Type B pancreatic cell (in vitro differentiated cells): ENCODE results near the gene PNPLA8. TPM values are rescaled to one million over a fixed set of nuclear protein-coding genes. Genes with fewer than 3 reads are reported as not detected.

Experiments
- DNase-seq: peaks from one replicate; pipeline ENCODE4 v3.0.0; 2021; ENCODE audit warnings: mixed read lengths; ENCODE audit not compliant: unreplicated experiment; ENCODE audit errors: extremely low spot score
- H3K27ac Mint-ChIP-seq: 2 replicates; pipeline ENCODE4 v1.8.0; 2021; ENCODE audit warnings: mild to moderate bottlenecking, mixed read lengths
- H3K27me3 Mint-ChIP-seq: 2 replicates; pipeline ENCODE4 v1.8.0; 2021; ENCODE audit warnings: mixed read lengths
- H3K36me3 Mint-ChIP-seq: 2 replicates; pipeline ENCODE4 v1.8.0; 2021; ENCODE audit warnings: mixed read lengths
- H3K4me1 Mint-ChIP-seq: one replicate; pipeline ENCODE4 v1.8.0; 2021; ENCODE audit warnings: mixed read lengths; ENCODE audit not compliant: unreplicated experiment
- H3K4me3 Mint-ChIP-seq: 2 replicates; pipeline ENCODE4 v1.8.0; 2021; ENCODE audit warnings: mild to moderate bottlenecking, mixed read lengths
- H3K9me3 Mint-ChIP-seq: 2 replicates; pipeline ENCODE4 v1.8.0; 2021; ENCODE audit warnings: mixed read lengths
- total RNA-seq: library from RNA; stranded (reverse); gene quantifications from 2 replicates; pipeline ENCODE4 v1.2.1, GENCODE V29; 2021; ENCODE audit warnings: low replicate concordance
- TF ChIP-seq, protein P1 (sequence below): fragments of 200-600 bp; sonication (generic); conservative IDR thresholded peaks from 2 replicates; pipeline ENCODE4 v1.5.0; 2021; ENCODE audit warnings: antibody characterized with exemption, mild to moderate bottlenecking

Gene PNPLA8
- total RNA-seq, 1 donor from 2014 or later: 17.1 TPM

DNA sequence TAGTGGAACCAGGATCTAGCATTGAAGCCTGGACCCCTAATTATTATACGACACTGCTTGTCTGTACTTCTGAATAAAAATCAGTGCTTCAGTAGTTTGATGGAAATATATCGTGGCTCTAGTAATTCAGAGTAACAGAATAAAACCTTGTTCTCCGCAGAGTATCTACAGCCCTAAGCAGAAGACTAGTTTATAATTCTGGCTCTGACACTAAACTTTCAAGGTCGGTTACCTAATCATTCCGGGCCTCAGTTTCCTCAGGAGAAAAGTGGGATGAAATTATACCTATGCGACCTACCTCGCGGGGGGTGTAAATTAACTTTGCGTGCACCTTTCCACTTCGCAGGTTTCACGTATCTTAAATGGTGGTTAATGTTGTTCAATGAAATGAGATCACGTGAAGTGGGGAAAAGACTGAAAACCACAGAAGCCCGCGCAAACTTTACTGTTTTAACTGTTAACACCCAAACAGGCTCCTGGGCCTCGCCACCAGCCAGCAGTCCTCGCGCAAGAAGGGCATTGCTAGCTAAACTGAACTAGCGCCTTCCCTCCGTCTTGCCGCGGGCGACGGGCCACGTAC lies 43.0 kb upstream of the PNPLA8 start:
- peaks cover 13% of the 10 kb centered on the region for H3K4me1 Mint-ChIP-seq
- peaks cover 27% of the 10 kb centered on the region for H3K36me3 Mint-ChIP-seq
- H3K27ac Mint-ChIP-seq: peak overlapping the region; percentile 99
- no peaks in the 10 kb centered on the region for H3K27me3 Mint-ChIP-seq
- peak overlapping the region; percentile 95 for H3K4me3 Mint-ChIP-seq
- no peak for DNase-seq
- TF ChIP-seq, protein P1, sequence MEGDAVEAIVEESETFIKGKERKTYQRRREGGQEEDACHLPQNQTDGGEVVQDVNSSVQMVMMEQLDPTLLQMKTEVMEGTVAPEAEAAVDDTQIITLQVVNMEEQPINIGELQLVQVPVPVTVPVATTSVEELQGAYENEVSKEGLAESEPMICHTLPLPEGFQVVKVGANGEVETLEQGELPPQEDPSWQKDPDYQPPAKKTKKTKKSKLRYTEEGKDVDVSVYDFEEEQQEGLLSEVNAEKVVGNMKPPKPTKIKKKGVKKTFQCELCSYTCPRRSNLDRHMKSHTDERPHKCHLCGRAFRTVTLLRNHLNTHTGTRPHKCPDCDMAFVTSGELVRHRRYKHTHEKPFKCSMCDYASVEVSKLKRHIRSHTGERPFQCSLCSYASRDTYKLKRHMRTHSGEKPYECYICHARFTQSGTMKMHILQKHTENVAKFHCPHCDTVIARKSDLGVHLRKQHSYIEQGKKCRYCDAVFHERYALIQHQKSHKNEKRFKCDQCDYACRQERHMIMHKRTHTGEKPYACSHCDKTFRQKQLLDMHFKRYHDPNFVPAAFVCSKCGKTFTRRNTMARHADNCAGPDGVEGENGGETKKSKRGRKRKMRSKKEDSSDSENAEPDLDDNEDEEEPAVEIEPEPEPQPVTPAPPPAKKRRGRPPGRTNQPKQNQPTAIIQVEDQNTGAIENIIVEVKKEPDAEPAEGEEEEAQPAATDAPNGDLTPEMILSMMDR: no peak
- no peaks in the 10 kb centered on the region for H3K9me3 Mint-ChIP-seq

DNA sequence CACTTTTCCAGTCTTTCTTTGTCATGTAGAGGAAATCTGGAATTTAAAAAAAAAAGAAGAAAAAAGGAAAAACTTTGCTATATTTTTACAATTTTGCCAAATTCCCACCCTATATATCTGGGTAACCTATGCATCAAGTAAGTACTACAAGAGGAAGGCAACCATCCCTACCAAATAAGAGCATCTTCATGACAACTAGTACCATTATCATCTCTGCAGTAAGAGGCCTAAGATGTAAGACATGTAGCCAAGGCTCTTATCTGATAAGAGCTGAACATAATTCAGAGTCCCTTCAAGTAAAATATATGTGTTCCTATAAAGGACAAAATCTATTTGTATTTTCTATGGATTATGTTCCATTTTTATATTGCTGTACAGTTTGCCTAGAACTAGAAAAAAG lies 40.1 kb upstream of the PNPLA8 start:
- peaks cover 28% of the 10 kb centered on the region for H3K36me3 Mint-ChIP-seq
- H3K4me3 Mint-ChIP-seq: no peak overlapping the region
- peaks cover 2% of the 10 kb centered on the region for H3K4me1 Mint-ChIP-seq
- TF ChIP-seq, protein P1: no peak
- no peak for DNase-seq
- no peak overlapping the region for H3K27ac Mint-ChIP-seq
- no peaks in the 10 kb centered on the region for H3K9me3 Mint-ChIP-seq
- H3K27me3 Mint-ChIP-seq: no peaks in the 10 kb centered on the region

DNA sequence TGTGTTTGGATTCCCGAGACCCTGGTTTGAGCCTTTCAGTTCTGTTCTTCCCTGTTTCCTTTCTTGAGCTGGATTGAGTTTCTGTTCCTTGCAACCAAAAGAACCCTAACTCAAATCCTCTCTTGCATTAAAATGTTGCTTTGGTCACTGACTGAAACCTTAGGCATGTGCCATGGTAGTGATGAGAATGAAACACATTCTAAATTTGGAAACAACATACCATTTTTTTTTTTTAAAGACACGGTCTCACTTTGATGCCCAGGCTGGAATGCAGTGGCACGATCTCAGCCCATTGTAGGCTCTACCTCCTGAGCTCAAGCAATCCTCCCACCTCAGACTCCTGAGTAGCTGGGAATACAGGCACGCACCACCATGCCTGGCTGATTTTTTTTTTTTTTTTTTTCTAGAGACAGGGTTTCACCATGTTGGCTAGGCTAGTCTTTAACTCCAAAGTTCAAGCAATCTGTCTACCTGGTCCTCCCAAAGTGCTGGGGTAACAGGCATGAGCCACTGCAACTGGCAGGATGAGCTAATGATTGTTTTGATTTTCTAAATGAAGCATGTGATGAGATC lies 35.2 kb upstream of the PNPLA8 start:
- H3K36me3 Mint-ChIP-seq: peaks cover 45% of the 10 kb centered on the region
- no peaks in the 10 kb centered on the region for H3K4me1 Mint-ChIP-seq
- TF ChIP-seq, protein P1: no peak
- peaks cover 10% of the 10 kb centered on the region for H3K9me3 Mint-ChIP-seq
- no peaks in the 10 kb centered on the region for H3K27me3 Mint-ChIP-seq
- no peak overlapping the region for H3K27ac Mint-ChIP-seq
- no peak for DNase-seq
- H3K4me3 Mint-ChIP-seq: no peak overlapping the region

DNA sequence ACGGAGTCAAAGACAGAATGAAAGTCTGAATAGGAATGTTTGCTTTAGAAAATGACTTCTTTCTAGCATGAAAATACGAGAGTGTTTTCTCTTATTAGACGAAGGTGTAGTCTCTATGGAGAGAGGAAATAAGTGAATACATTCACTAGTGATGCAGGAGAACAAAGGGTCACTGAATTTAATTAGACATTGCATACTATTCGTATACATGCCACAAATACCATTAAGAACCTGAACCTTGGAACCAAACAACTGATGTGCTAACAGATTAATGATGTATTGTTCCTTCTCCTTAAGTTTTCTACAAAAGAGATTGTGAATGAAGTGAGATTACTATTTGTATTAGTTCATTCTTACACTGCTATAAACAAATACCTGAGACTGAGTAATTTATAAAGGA lies 33.3 kb upstream of the PNPLA8 start:
- H3K4me3 Mint-ChIP-seq: no peak overlapping the region
- peaks cover 35% of the 10 kb centered on the region for H3K36me3 Mint-ChIP-seq
- no peaks in the 10 kb centered on the region for H3K27me3 Mint-ChIP-seq
- H3K4me1 Mint-ChIP-seq: no peaks in the 10 kb centered on the region
- no peak overlapping the region for H3K27ac Mint-ChIP-seq
- DNase-seq: no peak
- peaks cover 10% of the 10 kb centered on the region for H3K9me3 Mint-ChIP-seq
- TF ChIP-seq, protein P1: no peak

DNA sequence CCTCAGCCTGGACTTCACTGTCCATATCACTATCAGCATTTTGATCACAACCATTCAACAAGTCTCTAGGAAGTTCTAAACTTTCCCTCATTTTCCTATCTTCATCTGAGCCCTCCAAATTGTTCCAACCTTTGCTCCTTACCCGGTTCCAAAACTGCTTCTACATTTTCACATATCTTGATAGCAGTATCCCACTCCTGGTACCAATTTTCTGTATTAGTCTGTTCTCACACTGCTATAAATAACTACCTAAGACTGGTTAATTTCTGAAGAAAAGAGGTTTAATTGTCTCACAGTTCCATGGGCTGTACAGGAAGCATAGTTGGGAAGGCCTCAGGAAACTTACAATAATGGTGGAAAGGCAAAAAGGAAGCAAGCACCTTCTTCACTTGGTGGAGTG lies 31.7 kb upstream of the PNPLA8 start:
- TF ChIP-seq, protein P1: no peak
- Mint-ChIP-seq H3K9me3 (peaks cover 10% of the 10 kb centered on the region), H3K36me3 (peaks cover 29% of the 10 kb centered on the region), H3K4me3 (no peak overlapping the region), H3K4me1 (no peaks in the 10 kb centered on the region), H3K27me3 (no peaks in the 10 kb centered on the region), H3K27ac (no peak overlapping the region)
- no peak for DNase-seq
